ENCODE data around the gene TBKBP1.

The TBKBP1 gene

GRCh38 chr17:47693731-47694580, at the start of gene TBKBP1:
TBKBP1 (plus strand) TSS chr17:47694161; CDS start chr17:47696113, 1,952 bp downstream.
- in situ Hi-C loops (cut with MboI; ENCODE audit: low sequenced_read_pairs), result no loop called here

DNA sequence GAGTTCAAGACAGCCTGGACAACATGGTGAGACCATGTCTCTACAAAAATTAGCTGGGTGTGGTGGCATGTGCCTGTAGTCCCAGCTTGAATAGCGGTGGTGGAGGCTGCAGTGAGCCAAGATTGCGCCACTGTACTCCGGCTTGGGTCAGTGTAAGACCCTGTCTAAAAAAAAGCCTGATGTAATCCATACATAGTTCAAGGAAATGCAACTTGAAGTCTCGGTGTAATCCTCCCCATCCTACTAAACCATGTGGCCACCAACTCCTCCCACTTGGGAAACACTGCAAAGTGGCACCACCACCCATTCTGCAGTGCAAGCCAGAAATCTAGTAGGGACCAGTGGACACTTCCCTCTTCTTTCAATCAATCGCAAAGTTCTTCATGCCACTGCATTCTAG, 49.6 kb upstream of the TBKBP1 start:
- in situ Hi-C loops (cut with MboI; ENCODE audit: low sequenced_read_pairs), result no loop called here

DNA sequence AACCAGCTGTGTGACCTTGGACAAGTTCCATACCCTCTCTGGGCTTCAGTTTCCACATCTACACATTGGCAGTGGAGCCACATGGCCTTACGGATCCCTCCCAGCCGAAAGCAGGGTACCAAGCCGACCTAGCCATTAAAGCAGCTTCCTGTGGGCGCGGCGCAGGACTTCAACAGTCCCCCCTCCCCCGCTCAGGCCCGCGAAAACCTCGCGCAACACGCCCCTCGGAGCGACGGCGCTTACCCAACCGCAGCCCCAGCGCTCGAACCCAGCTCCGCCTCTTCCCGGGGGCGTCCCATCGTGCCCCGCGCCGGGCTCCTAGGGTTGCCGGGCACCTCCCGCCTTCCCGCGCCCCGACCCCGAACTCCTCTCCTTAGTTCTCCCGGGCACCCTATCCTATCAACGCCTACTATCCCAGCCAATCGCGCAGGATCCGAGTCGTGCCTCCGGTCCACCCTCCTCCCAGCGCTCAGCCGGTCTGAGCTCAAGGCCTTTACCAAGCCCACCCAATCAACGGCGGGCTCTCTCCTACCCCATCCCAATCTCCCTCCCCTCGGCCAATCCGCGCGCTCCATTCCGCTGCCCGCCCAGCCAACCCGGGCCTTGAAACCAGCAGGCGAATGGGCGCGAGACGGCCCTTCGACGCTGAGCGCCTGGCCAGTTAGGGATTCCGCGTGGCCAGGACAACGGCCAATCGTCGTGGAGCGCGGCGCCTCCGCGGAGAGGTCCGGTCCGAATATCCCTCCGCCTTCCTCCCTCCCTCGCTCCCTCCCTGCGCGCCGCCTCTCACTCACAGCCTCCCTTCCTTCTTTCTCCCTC, 44.6 kb upstream of the TBKBP1 start, which contains the start of gene KPNB1:
KPNB1 (plus strand) TSS at position 767 of the 819 bp plus-strand sequence. CDS start 326 bp downstream, outside the sequence.
- in situ Hi-C loops (cut with MboI; ENCODE audit: low sequenced_read_pairs), result no loop called here

GRCh38 chr17:47649972-47650524, 43.9 kb upstream of the TBKBP1 start:
- in situ Hi-C loops (cut with MboI; ENCODE audit: low sequenced_read_pairs), result no loop called here

- in situ Hi-C loops (cut with MboI; ENCODE audit: low sequenced_read_pairs), result no loop called here
These were observed 43.1 kb upstream of the TBKBP1 start for GRCh38 chr17:47650525-47651522.

GRCh38 chr17:47651704-47652103, 42.3 kb upstream of the TBKBP1 start:
- in situ Hi-C loops (cut with MboI; ENCODE audit: low sequenced_read_pairs), result no loop called here

DNA sequence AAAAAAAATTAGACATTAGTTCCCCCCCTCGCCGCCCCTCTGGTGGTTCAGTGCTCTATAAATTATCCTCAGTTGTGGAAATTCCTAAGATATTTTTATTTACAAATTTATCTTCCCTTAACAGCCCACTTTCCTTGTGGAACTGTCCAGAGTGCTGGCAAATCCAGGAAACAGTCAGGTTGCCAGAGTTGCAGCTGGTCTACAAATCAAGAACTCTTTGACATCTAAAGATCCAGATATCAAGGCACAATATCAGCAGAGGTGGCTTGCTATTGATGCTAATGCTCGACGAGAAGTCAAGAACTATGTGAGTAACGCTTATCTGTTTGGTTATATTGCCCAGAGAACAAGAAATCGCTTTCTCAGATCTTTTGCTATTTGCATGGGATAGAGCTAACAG, 41.4 kb upstream of the TBKBP1 start:
- in situ Hi-C loops (cut with MboI; ENCODE audit: low sequenced_read_pairs), result no loop called here

- in situ Hi-C loops (cut with MboI; ENCODE audit: low sequenced_read_pairs), result no loop called here
These were observed 40.5 kb upstream of the TBKBP1 start for GRCh38 chr17:47653442-47653841.

DNA sequence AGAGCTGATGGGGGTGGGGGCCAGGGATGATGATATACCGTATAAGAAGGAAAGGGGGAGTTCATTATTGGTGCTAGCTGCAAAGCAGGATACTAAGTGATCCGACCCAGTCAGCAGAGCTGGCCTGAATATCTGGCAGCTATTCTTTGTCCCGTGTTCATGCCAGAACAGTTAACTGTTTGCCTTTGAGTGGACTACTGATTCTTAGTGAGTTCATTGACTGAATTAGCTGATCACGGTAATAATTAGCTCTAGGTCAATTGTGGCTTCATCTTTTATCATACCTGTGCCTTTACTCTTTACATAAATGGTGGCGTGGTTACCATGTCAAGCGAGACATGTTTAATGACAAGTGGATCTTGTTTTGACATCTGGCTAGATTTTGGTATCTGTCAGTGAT, 39.0 kb upstream of the TBKBP1 start:
- in situ Hi-C loops (cut with MboI; ENCODE audit: low sequenced_read_pairs), result no loop called here

GRCh38 chr17:47660064-47660492, 33.9 kb upstream of the TBKBP1 start:
- in situ Hi-C loops (cut with MboI; ENCODE audit: low sequenced_read_pairs), result no loop called here

- in situ Hi-C loops (cut with MboI; ENCODE audit: low sequenced_read_pairs), result no loop called here
These were observed 29.9 kb upstream of the TBKBP1 start for GRCh38 chr17:47663912-47664623.

GRCh38 chr17:47664624-47664941, 29.4 kb upstream of the TBKBP1 start:
- in situ Hi-C loops (cut with MboI; ENCODE audit: low sequenced_read_pairs), result no loop called here

- in situ Hi-C loops (cut with MboI; ENCODE audit: low sequenced_read_pairs), result no loop called here
These were observed 28.3 kb upstream of the TBKBP1 start for GRCh38 chr17:47665655-47666054.

DNA sequence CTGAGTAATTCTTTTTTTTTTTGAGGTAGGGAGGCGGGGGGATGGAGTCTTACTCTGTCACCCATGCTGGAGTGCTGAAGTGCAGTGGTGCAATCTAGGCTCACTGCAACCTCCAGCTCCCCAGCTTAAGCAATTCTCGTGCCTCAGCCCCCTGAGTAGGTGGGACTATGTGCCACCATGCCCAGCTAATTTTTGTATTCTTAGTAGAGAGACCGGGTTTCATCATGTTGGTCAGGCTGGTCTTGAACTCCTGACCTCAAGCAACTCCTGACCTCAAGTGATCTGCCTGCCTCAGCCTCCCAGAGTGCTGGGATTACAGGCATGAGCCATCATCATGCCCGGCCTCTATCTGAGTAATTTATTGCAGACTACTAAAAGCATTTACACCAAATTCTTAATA, 24.9 kb upstream of the TBKBP1 start:
- in situ Hi-C loops (cut with MboI; ENCODE audit: low sequenced_read_pairs), result no loop called here

DNA sequence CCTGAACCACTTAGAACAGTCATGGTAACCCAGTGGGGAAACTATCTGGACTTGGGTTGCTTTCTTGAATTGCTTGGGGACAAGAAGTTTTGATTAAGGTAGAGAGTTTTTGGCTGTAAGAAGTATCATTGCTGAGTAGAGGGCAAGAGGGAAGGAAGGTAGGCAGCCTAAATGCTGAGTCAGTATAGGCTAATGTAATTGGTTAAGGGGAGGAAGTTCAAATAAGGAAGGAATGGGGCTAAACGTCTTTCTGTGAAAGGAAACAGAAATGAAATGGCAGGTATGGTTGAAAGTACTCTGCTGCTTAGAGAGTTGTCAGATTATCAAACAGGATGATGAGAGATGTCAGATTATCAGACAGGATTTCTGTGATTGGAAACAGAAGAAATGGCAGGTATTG, 23.9 kb upstream of the TBKBP1 start:
- in situ Hi-C loops (cut with MboI; ENCODE audit: low sequenced_read_pairs), result no loop called here

GRCh38 chr17:47674499-47674898, 19.5 kb upstream of the TBKBP1 start:
- in situ Hi-C loops (cut with MboI; ENCODE audit: low sequenced_read_pairs), result no loop called here

- in situ Hi-C loops (cut with MboI; ENCODE audit: low sequenced_read_pairs), result no loop called here
These were observed 18.4 kb upstream of the TBKBP1 start for GRCh38 chr17:47675380-47676198.

- in situ Hi-C loops (cut with MboI; ENCODE audit: low sequenced_read_pairs), result no loop called here
These were observed 17.8 kb upstream of the TBKBP1 start for GRCh38 chr17:47676199-47676472.

GRCh38 chr17:47676510-47677165, 17.3 kb upstream of the TBKBP1 start:
- in situ Hi-C loops (cut with MboI; ENCODE audit: low sequenced_read_pairs), result no loop called here

Data from HL-60/S4 (cell line).